B cell (primary cell): ENCODE data around the gene NT5C1B. TPM values are rescaled to one million over a fixed set of nuclear protein-coding genes. Genes with fewer than 3 reads are reported as not detected.

Source experiments
- ATAC-seq: fragments of 200-7000 bp; cut with Tn5 transposase; one replicate; pipeline ENCODE4 v1.10.0; 2021; ENCODE audit warnings: low read depth, mild to moderate bottlenecking, moderate number of reproducible peaks, moderate library complexity
- CTCF ChIA-PET: fragments of 350-600 bp; sonication (Branson Sonifier 250); formaldehyde crosslinking; loops from one replicate; lab custom pipeline; 2021; ENCODE audit warnings: antibody characterized with exemption, inconsistent platforms; lab: Charles Lee
- POLR2A ChIA-PET: fragments of 350-600 bp; sonication (Branson Sonifier 250); formaldehyde crosslinking; loops from one replicate; lab custom pipeline; 2021; ENCODE audit warnings: antibody characterized with exemption; lab: Charles Lee
- DNase-seq: peaks from one replicate; pipeline ENCODE4 v3.0.0; 2013
- H2AFZ ChIP-seq: 2 replicates; pipeline ENCODE4 v1.6.1; 2012; ENCODE audit warnings: mild to moderate bottlenecking, low read depth, low read length; ENCODE audit not compliant: insufficient read depth, poor library complexity, severe bottlenecking
- H3K27ac ChIP-seq, 2 donors: 1 replicate in 1 of 2; 2 replicates in 1 of 2; pipeline ENCODE4 v1.5.1; 2012 to 2013; ENCODE audit warnings: low read length in 2 of 2, mild to moderate bottlenecking in 2 of 2, moderate library complexity in 1 of 2
- H3K27me3 ChIP-seq, 4 experiments: fragments of 200-600 bp in 1 of 4; sonication (generic) in 1 of 4; replicated peaks in 1 of 4; 1 replicate in 2 of 4; 2 replicates in 2 of 4; pipeline versions ENCODE4 v1.6.1 to v1.7.0; 2013 to 2016; ENCODE audit warnings: low read length in 3 of 4, mild to moderate bottlenecking in 2 of 4, mixed read lengths in 1 of 4, moderate library complexity in 1 of 4; ENCODE audit not compliant: insufficient read depth in 4 of 4, control insufficient read depth in 3 of 4; ENCODE audit errors: control extremely low read depth in 1 of 4
- H3K36me3 ChIP-seq, 2 experiments: replicated peaks in 1 of 2; 1 replicate in 1 of 2; 2 replicates in 1 of 2; pipeline versions ENCODE4 v1.6.1 to v1.7.1; 2013; ENCODE audit warnings: low read length in 1 of 2; ENCODE audit not compliant: insufficient read depth in 2 of 2, control insufficient read depth in 1 of 2; ENCODE audit errors: control extremely low read depth in 1 of 2, extremely low read depth in 1 of 2
- H3K4me1 ChIP-seq, 2 donors: fragments of 200-600 bp in 1 of 2; sonication (generic) in 1 of 2; 1 replicate in 1 of 2; 2 replicates in 1 of 2; pipeline versions ENCODE4 v1.5.1 to v1.6.1; 2013 to 2017; ENCODE audit warnings: low read length in 2 of 2; ENCODE audit not compliant: control insufficient read depth in 2 of 2, insufficient read depth in 2 of 2
- H3K4me2 ChIP-seq: replicated peaks from 2 replicates; pipeline ENCODE3; 2012; ENCODE audit warnings: mild to moderate bottlenecking, low read depth, low read length; ENCODE audit not compliant: poor library complexity, severe bottlenecking
- H3K4me3 ChIP-seq, 5 experiments: fragments of 200-600 bp in 1 of 5; sonication (generic) in 1 of 5; 1 replicate in 3 of 5; 2 replicates in 2 of 5; pipeline versions ENCODE4 v1.5.1 to v1.7.0; 2011 to 2016; ENCODE audit warnings: low read length in 4 of 5, mild to moderate bottlenecking in 4 of 5, low read depth in 2 of 5, control low read depth in 1 of 5, moderate library complexity in 1 of 5; ENCODE audit not compliant: insufficient read depth in 1 of 5; ENCODE audit errors: control extremely low read depth in 1 of 5, extremely low read depth in 1 of 5
- H3K79me2 ChIP-seq: fragments of 200-600 bp; sonication (generic); one replicate; pipeline ENCODE4 v1.6.0; 2016; ENCODE audit warnings: low read length; ENCODE audit not compliant: control insufficient read depth, insufficient read depth
- H3K9ac ChIP-seq: fragments of 200-600 bp; sonication (generic); 2 replicates; pipeline ENCODE4 v1.6.1; 2017; ENCODE audit warnings: mild to moderate bottlenecking, low read length, moderate library complexity
- H3K9me3 ChIP-seq, 3 donors: one replicate each; pipeline versions ENCODE4 v1.6.1 to v1.7.1; 2013; ENCODE audit warnings: low read length in 2 of 3; ENCODE audit not compliant: control insufficient read depth in 2 of 3, insufficient read depth in 1 of 3; ENCODE audit errors: control extremely low read depth in 1 of 3
- H4K20me1 ChIP-seq: 2 replicates; pipeline ENCODE4 v1.6.0; 2012; ENCODE audit warnings: mild to moderate bottlenecking, low read length; ENCODE audit not compliant: insufficient read depth, control insufficient read depth, poor library complexity, severe bottlenecking
- H3K27ac Mint-ChIP-seq: one replicate; pipeline ENCODE4 v1.8.0; 2021; ENCODE audit warnings: mixed read lengths
- H3K27me3 Mint-ChIP-seq: one replicate; pipeline ENCODE4 v1.8.0; 2021; ENCODE audit warnings: mixed read lengths
- H3K4me1 Mint-ChIP-seq: one replicate; pipeline ENCODE4 v1.8.0; 2021; ENCODE audit warnings: mixed read lengths
- H3K4me3 Mint-ChIP-seq: one replicate; pipeline ENCODE4 v1.8.0; 2021; ENCODE audit warnings: mixed read lengths
- H3K9me3 Mint-ChIP-seq: one replicate; pipeline ENCODE4 v1.8.0; 2022; ENCODE audit warnings: mixed read lengths; ENCODE audit not compliant: insufficient read depth
- CTCF ChIP-seq: fragments of 200-600 bp; IDR thresholded peaks from one replicate; pipeline ENCODE4 v1.8.0; 2022; ENCODE audit warnings: antibody characterized with exemption, mild to moderate bottlenecking
- EZH2 ChIP-seq: IDR thresholded peaks from 2 replicates; pipeline ENCODE4 v1.6.1; 2012; ENCODE audit warnings: borderline replicate concordance, low read depth, mild to moderate bottlenecking, moderate library complexity, low read length; ENCODE audit not compliant: insufficient read depth, poor library complexity, severe bottlenecking
- WGBS: methylation state at CpG from one replicate; pipeline ENCODE4 v1.1.5; 2013; ENCODE audit warnings: missing lambda C conversion rate; ENCODE audit not compliant: insufficient coverage; 5-methylcytosine and 5-hydroxymethylcytosine counted together
- intact Hi-C: fragments of 100-400 bp; cut with micrococcal nuclease; formaldehyde crosslinking; loops from one replicate; pipeline ENCODE4 v1.10.0; 2022
- polyA plus RNA-seq: library from polyadenylated mRNA; depleted of rRNA; stranded (reverse); fragments of >200 nt; gene quantifications from 2 replicates; pipeline ENCODE4 v1.2.3, GENCODE V29; 2012
- total RNA-seq, 2 donors: library from RNA; stranded (reverse); fragments of 120-200 nt in 1 of 2; gene quantifications; 1 replicate in 1 of 2; 2 replicates in 1 of 2; pipeline versions ENCODE4 v1.2.3 to v1.2.4, GENCODE V29; 2013 to 2022

Gene NT5C1B
- total and polyA plus RNA-seq, 2 donors (not counting 1 experiment from before 2014, with no cell fraction given) = not detected

- Mint-ChIP-seq H3K4me1 (peaks cover 37% of the 10 kb centered on the region), H3K27me3 (no peaks in the 10 kb centered on the region), H3K27ac (no peak overlapping the region), H3K4me3 (no peak overlapping the region), H3K9me3 (no peaks in the 10 kb centered on the region)
- peaks cover 10 to 12% of the 10 kb centered on the region in 2 donors for H3K4me1 ChIP-seq
- TF ChIP-seq EZH2 (no peak), CTCF (no peak)
- no peaks in the 10 kb centered on the region for H3K9me3 ChIP-seq
- intact Hi-C loops = no loop called here
- POLR2A ChIA-PET = interaction anchor here (1.3 kb wide), 1 partner anchor 9 kb away, joined by 3 read pairs; no protein-coding TSS in a partner anchor
- peaks cover 0 to 7% of the 10 kb centered on the region in 2 experiments for H3K36me3 ChIP-seq
- CTCF ChIA-PET = no interaction called here
- H3K27me3 ChIP-seq = no peaks in the 10 kb centered on the region
- no peak overlapping the region for H3K4me2 ChIP-seq
- no peak overlapping the region for H3K27ac ChIP-seq
- ATAC-seq (no peak), DNase-seq (no peak)
- H3K9ac ChIP-seq = no peak overlapping the region
- H3K4me3 ChIP-seq = no peak overlapping the region
- H2AFZ ChIP-seq = no peak overlapping the region
- WGBS = 63% methylated on average over 1 of the region's 2 CpGs
- H3K79me2 ChIP-seq = peaks cover 10% of the 10 kb centered on the region
- H4K20me1 ChIP-seq = no peaks in the 10 kb centered on the region
Measured at GRCh38 chr2:18549083-18549482, 40.3 kb downstream of the NT5C1B start.

DNA sequence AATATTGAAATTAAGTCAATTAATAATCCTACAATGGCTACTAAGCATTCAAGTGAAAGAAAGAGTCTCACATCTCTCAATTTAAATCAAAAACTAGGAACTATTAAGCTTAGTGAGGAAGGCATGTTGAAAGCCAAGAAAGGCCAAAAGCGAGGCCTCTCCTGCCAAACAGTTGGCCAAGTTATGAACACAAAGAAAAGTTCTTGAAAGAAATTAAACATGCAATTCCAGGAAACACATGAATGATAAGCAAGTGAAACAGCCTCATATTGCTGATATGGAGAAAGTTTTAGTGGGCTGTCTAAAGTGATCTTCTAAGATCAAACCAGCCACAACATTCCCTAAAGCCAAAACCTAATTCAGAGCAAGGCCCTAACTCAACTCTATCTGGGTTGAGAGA is 40.7 kb downstream of the NT5C1B start:
- Mint-ChIP-seq H3K27ac (no peak overlapping the region), H3K9me3 (no peaks in the 10 kb centered on the region), H3K27me3 (no peaks in the 10 kb centered on the region), H3K4me3 (no peak overlapping the region), H3K4me1 (peaks cover 36% of the 10 kb centered on the region)
- DNase-seq = no peak
- POLR2A ChIA-PET = interaction anchor here (1.3 kb wide), 1 partner anchor 10 kb away, joined by 3 read pairs; no protein-coding TSS in a partner anchor
- Histone ChIP-seq H3K27me3 (no peaks in the 10 kb centered on the region), H2AFZ (no peak overlapping the region), H4K20me1 (no peaks in the 10 kb centered on the region), H3K4me3 (no peak overlapping the region), H3K79me2 (peaks cover 10% of the 10 kb centered on the region), H3K36me3 (peaks cover 0 to 7% of the 10 kb centered on the region in 2 experiments), H3K9ac (no peak overlapping the region), H3K4me2 (no peak overlapping the region), H3K9me3 (no peaks in the 10 kb centered on the region), H3K27ac (no peak overlapping the region), H3K4me1 (peaks cover 10 to 12% of the 10 kb centered on the region in 2 donors)
- WGBS = no CpG with 5 or more reads among the region's 1 CpG
- ATAC-seq = no peak
- CTCF ChIA-PET = no interaction called here
- no peak for TF ChIP-seq CTCF
- TF ChIP-seq EZH2 = no peak
- intact Hi-C loops = no loop called here
